ENCODE data around the gene DNAJC18.

DNA sequence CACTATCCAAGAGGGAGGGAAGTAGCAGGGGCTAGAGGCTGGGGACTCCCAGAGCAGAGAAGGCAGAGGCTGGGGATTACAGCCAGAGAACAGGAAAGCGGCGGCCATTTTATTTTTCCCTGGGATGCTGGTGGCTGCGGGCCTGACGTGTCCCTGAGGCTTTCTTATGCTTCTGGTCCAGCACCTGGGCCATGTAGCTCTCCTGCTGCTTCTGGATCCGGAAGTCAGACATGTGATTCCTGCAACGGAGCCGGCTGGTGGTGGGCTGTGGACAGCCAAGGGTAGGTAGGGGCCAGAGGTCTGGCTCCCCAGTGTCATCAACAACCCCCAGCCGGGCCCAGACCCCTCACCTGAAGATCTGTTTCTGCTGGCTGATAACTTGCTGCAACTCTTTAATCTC lies 42.6 kb downstream of the DNAJC18 start:
- TF ChIP-seq, protein P1, sequence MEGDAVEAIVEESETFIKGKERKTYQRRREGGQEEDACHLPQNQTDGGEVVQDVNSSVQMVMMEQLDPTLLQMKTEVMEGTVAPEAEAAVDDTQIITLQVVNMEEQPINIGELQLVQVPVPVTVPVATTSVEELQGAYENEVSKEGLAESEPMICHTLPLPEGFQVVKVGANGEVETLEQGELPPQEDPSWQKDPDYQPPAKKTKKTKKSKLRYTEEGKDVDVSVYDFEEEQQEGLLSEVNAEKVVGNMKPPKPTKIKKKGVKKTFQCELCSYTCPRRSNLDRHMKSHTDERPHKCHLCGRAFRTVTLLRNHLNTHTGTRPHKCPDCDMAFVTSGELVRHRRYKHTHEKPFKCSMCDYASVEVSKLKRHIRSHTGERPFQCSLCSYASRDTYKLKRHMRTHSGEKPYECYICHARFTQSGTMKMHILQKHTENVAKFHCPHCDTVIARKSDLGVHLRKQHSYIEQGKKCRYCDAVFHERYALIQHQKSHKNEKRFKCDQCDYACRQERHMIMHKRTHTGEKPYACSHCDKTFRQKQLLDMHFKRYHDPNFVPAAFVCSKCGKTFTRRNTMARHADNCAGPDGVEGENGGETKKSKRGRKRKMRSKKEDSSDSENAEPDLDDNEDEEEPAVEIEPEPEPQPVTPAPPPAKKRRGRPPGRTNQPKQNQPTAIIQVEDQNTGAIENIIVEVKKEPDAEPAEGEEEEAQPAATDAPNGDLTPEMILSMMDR (IDR thresholded peaks at IDR 0.05; ENCODE audit: borderline replicate concordance, extremely low read depth, low read length, poor library complexity, severe bottlenecking), result no peak
- no peak for TF ChIP-seq EZH2 (IDR thresholded peaks at IDR 0.05; ENCODE audit: borderline replicate concordance, low read depth, low read length, severe bottlenecking)
